ENCODE results near the gene INF2.

INF2 gene

DNA sequence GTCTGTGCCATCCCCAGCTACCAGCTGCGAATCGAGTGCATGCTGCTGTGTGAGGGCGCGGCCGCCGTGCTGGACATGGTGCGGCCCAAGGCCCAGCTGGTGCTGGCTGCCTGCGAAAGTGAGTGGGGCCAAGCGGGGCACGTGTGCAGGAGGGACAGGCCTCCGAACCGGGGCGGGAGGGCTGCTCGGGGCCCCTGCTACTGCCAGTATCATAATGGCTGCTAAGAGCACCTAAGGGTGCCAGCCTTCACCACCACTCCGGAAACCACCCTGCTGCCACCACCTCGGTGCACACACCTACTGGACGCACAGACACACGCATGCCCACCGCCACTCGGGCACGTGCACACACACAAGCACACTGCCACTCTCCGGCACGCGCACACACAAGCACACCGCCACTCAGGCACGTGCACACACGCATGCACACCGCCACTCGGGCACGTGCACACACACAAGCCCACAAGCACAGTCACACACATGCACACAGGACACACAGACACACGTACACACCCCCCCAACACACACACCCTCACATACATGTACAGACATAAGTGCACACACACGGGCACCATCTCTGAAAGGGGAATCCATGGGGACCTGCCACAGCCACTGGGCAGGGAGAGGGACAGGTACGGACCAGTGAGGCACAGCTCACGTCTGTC is 20.8 kb downstream of the INF2 start:
- Histone ChIP-seq H3K4me1 (ENCODE audit: insufficient read depth, low read length) (0 out of 2 replicates have a peak, but pooled peaks cover 4% of the 10 kb centered on the region), H3K4me3 (ENCODE audit: low read length) (no peak overlapping the region), H3K9me3 (ENCODE audit: insufficient read depth, low read depth, low read length) (no peaks in the 10 kb centered on the region), H3K27me3 (ENCODE audit: insufficient read depth, low read length) (no peaks in the 10 kb centered on the region), H3K27ac (ENCODE audit: low read length) (no peak overlapping the region), H3K9ac (ENCODE audit: low read depth, low read length) (no peak overlapping the region), H3K36me3 (ENCODE audit: insufficient read depth, low read depth, low read length) (0 out of 2 replicates have a peak, but pooled peaks cover 6% of the 10 kb centered on the region)

DNA sequence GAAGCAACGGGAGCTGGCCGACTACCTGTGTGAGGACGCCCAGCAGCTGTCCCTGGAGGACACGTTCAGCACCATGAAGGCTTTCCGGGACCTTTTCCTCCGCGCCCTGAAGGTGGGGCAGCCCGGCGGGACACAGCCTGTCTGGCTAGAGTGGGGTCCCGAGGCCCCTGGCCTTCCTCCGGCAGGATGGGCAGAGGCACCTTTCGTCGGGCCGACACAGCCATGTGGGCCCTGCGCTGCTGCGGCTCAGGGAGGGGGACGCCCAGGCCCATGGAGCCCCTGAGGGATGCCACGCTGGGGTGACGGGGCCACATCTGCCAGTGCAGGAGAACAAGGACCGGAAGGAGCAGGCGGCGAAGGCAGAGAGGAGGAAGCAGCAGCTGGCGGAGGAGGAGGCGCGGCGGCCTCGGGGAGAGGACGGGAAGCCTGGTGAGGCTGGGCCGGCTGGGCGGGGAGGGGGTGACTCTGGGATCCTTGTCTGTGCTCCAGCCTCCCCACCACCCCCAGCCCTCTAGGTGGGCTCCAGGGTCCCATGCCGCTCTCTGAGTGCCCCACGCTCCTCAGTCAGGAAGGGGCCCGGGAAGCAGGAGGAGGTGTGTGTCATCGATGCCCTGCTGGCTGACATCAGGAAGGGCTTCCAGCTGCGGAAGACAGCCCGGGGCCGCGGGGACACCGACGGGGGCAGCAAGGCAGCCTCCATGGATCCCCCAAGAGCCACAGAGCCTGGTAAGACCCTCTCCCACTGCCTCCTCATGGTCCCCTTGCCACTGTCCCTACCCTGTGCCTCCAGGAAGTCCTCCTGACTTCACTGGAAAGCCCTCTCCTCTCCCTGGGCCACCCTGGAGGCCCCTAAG is 23.7 kb downstream of the INF2 start:
- no peak overlapping the region for H3K9ac ChIP-seq (ENCODE audit: low read depth, low read length)
- H3K4me3 ChIP-seq (ENCODE audit: low read length), result no peak overlapping the region
- 0 out of 2 replicates have a peak, but pooled peaks cover 6% of the 10 kb centered on the region for H3K36me3 ChIP-seq (ENCODE audit: insufficient read depth, low read depth, low read length)
- H3K4me1 ChIP-seq (ENCODE audit: insufficient read depth, low read length), result 0 out of 2 replicates have a peak, but pooled peaks cover 4% of the 10 kb centered on the region
- H3K27ac ChIP-seq (ENCODE audit: low read length), result no peak overlapping the region
- H3K27me3 ChIP-seq (ENCODE audit: insufficient read depth, low read length), result no peaks in the 10 kb centered on the region
- H3K9me3 ChIP-seq (ENCODE audit: insufficient read depth, low read depth, low read length), result no peaks in the 10 kb centered on the region

DNA sequence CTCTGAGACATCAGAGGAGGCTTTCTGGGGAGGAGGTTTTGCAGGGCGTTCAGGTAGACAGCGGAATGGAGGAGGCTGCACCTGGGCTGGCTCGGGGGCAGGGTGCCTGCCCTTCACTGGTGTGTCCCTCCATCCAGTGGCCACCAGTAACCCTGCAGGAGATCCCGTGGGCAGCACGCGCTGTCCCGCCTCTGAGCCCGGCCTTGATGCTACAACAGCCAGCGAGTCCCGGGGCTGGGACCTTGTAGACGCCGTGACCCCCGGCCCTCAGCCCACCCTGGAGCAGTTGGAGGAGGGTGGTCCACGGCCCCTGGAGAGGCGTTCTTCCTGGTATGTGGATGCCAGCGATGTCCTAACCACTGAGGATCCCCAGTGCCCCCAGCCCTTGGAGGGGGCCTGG is 24.6 kb downstream of the INF2 start:
- H3K27ac ChIP-seq (ENCODE audit: low read length), result no peak overlapping the region
- no peaks in the 10 kb centered on the region for H3K27me3 ChIP-seq (ENCODE audit: insufficient read depth, low read length)
- H3K36me3 ChIP-seq (ENCODE audit: insufficient read depth, low read depth, low read length), result 0 out of 2 replicates have a peak, but pooled peaks cover 6% of the 10 kb centered on the region
- H3K9ac ChIP-seq (ENCODE audit: low read depth, low read length), result no peak overlapping the region
- no peaks in the 10 kb centered on the region for H3K9me3 ChIP-seq (ENCODE audit: insufficient read depth, low read depth, low read length)
- no peak overlapping the region for H3K4me3 ChIP-seq (ENCODE audit: low read length)
- no peaks in the 10 kb centered on the region for H3K4me1 ChIP-seq (ENCODE audit: insufficient read depth, low read length)

DNA sequence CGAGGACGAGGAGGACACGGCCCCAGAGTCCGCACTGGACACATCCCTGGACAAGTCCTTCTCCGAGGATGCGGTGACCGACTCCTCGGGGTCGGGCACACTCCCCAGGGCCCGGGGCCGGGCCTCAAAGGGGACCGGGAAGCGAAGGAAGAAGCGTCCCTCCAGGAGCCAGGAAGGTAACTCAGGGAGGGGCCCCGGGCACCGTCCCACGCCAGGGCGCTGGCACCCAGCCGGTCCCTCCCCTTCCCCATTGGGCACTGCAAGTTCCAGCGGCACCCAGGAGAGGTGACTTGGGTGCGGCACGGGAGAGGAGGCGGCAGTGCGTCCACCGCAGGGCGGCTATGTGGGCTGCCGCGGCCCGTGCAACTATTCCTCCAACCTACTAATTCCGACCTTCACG is 25.3 kb downstream of the INF2 start:
- Histone ChIP-seq H3K4me1 (ENCODE audit: insufficient read depth, low read length) (no peaks in the 10 kb centered on the region), H3K9ac (ENCODE audit: low read depth, low read length) (no peak overlapping the region), H3K27me3 (ENCODE audit: insufficient read depth, low read length) (no peaks in the 10 kb centered on the region), H3K9me3 (ENCODE audit: insufficient read depth, low read depth, low read length) (no peaks in the 10 kb centered on the region), H3K27ac (ENCODE audit: low read length) (no peak overlapping the region), H3K36me3 (ENCODE audit: insufficient read depth, low read depth, low read length) (0 out of 2 replicates have a peak, but pooled peaks cover 6% of the 10 kb centered on the region), H3K4me3 (ENCODE audit: low read length) (no peak overlapping the region)

DNA sequence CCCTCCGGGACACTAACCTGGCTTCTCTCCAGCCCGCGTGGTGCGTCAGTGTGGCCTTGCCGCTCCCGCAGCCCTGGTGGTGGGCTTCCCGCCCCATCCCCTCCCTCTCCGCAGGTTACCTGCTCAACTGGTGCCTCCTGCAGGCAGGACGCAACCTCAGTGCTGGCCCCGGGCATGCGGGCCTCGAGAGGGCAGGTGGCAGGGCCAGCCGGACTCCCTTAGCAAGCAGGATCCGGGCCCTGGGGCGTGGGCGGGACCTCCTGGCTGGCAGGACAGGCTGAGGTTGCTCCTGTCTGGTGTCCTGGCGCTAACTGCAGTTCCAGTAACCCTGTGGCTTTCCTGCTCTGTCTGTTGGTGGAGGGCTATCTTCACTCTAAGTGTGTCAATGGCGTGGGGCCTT is 26.0 kb downstream of the INF2 start:
- 0 out of 2 replicates have a peak, but pooled peaks cover 3% of the 10 kb centered on the region for H3K36me3 ChIP-seq (ENCODE audit: insufficient read depth, low read depth, low read length)
- H3K27me3 ChIP-seq (ENCODE audit: insufficient read depth, low read length), result no peaks in the 10 kb centered on the region
- H3K4me3 ChIP-seq (ENCODE audit: low read length), result no peak overlapping the region
- no peaks in the 10 kb centered on the region for H3K4me1 ChIP-seq (ENCODE audit: insufficient read depth, low read length)
- H3K27ac ChIP-seq (ENCODE audit: low read length), result no peak overlapping the region
- H3K9ac ChIP-seq (ENCODE audit: low read depth, low read length), result no peak overlapping the region
- no peaks in the 10 kb centered on the region for H3K9me3 ChIP-seq (ENCODE audit: insufficient read depth, low read depth, low read length)

DNA sequence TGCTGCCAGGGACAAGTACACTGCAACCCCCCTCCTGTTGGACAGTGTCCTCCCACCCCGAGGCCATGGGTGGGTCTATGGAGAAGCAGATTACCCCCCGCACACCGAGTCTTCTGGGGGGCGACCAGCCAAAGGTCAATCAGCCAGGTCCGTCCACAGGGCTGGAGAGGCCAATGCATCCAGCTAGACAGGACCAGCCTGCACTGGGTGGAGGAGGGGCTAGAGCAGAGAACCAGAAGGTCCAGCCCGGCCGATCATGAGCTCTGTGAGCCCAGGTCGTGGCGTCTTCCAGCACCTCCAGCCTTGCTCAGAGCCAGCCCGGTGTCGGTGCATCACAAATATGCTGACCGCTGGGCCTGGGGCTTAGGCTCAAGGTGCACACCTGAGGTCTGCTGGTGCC is 26.5 kb downstream of the INF2 start:
- Histone ChIP-seq H3K36me3 (ENCODE audit: insufficient read depth, low read depth, low read length) (no peaks in the 10 kb centered on the region), H3K27ac (ENCODE audit: low read length) (no peak overlapping the region), H3K27me3 (ENCODE audit: insufficient read depth, low read length) (no peaks in the 10 kb centered on the region), H3K9me3 (ENCODE audit: insufficient read depth, low read depth, low read length) (no peaks in the 10 kb centered on the region), H3K4me3 (ENCODE audit: low read length) (no peak overlapping the region), H3K9ac (ENCODE audit: low read depth, low read length) (no peak overlapping the region), H3K4me1 (ENCODE audit: insufficient read depth, low read length) (no peaks in the 10 kb centered on the region)

DNA sequence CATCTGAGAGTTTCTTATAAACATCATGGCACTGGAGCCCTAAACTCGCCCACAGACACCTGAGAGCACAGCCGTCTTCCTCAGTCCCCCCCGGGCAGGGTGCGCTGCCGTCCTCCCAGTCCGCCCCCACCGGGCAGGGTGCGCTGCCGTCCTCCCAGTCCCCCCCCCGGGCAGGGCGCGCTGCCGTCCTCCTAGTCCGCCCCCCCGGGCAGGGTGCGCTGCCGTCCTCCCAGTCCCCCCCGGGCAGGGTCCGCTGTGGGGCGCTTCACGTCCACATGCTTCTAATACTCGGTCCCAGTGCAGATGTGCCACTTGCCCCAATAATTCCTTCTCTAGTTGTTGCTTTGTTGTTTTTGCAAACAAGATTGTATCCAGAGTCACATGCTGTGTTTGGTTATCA is 27.7 kb downstream of the INF2 start:
- Histone ChIP-seq H3K27ac (ENCODE audit: low read length) (no peak overlapping the region), H3K9me3 (ENCODE audit: insufficient read depth, low read depth, low read length) (no peaks in the 10 kb centered on the region), H3K4me1 (ENCODE audit: insufficient read depth, low read length) (no peaks in the 10 kb centered on the region), H3K4me3 (ENCODE audit: low read length) (no peak overlapping the region), H3K9ac (ENCODE audit: low read depth, low read length) (no peak overlapping the region), H3K27me3 (ENCODE audit: insufficient read depth, low read length) (no peaks in the 10 kb centered on the region), H3K36me3 (ENCODE audit: insufficient read depth, low read depth, low read length) (no peaks in the 10 kb centered on the region)

DNA sequence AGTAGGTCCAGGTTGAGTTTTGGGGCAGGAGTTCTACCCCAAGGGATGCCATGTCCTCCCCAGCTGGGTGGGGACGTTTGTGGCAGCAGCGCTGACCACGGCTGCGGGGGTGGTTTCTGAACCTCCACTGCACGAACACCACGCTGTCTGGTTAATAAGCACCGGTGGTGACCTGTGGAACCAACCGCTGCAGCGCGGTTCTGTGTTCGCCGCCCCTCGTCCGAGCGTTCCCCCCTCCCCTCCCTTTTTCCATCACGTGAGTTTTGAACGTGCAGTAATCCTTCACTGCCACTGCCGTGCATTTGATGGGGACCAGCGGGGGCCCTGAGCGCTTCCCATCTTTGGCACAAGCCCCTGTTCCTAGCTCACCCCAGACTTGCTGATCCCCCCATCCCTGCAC is 28.2 kb downstream of the INF2 start:
- Histone ChIP-seq H3K36me3 (ENCODE audit: insufficient read depth, low read depth, low read length) (no peaks in the 10 kb centered on the region), H3K27ac (ENCODE audit: low read length) (no peak overlapping the region)

DNA sequence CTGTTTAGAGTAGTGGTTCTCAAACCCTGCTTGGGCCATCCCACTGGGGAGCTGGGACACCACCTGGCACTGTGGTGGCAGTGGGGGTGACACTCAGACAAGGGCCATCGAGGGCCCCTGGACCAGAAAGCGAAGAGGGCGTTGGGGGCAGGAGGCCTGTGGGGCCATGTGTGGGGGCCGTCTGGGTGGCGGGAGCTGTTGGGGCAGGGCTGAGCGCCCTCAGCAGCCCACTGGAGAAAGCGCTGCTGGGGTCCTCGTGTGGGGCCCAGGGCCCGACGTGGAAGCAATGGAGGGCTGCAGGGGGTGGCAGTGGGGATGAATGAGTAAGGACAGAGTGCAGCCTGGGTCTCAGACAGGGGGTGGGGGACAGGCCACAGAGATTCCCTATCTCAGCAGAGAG is 28.7 kb downstream of the INF2 start:
- no peaks in the 10 kb centered on the region for H3K27me3 ChIP-seq (ENCODE audit: insufficient read depth, low read length)
- H3K9me3 ChIP-seq (ENCODE audit: insufficient read depth, low read depth, low read length), result no peaks in the 10 kb centered on the region
- no peak overlapping the region for H3K27ac ChIP-seq (ENCODE audit: low read length)
- H3K4me1 ChIP-seq (ENCODE audit: insufficient read depth, low read length), result no peaks in the 10 kb centered on the region
- H3K4me3 ChIP-seq (ENCODE audit: low read length), result no peak overlapping the region
- H3K36me3 ChIP-seq (ENCODE audit: insufficient read depth, low read depth, low read length), result no peaks in the 10 kb centered on the region
- no peak overlapping the region for H3K9ac ChIP-seq (ENCODE audit: low read depth, low read length)

More for the DNA sequence above, 28.2 kb downstream of the INF2 start:
- Histone ChIP-seq H3K4me1 (ENCODE audit: insufficient read depth, low read length) (no peaks in the 10 kb centered on the region), H3K9ac (ENCODE audit: low read depth, low read length) (no peak overlapping the region), H3K4me3 (ENCODE audit: low read length) (no peak overlapping the region), H3K27me3 (ENCODE audit: insufficient read depth, low read length) (no peaks in the 10 kb centered on the region), H3K9me3 (ENCODE audit: insufficient read depth, low read depth, low read length) (no peaks in the 10 kb centered on the region)

DNA sequence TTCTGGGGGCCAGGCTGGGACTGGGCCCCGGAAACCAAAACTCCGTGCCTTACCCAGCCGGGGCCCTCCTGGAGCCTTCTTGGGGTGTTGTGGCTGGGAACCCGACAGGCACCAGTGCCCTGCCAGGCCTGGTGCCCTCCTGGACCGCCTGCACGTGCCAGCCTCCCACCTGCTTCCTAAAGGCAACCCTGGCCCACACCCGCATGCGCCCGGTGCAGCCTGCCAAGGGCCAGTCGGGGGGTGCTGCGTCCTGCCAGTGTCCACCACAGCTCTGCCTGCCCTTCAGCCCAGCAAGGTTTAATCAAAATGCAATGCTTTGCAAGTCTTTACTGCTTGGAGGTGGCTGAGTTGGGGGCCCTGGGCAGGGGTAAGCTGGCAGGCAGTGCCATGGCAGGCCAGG is 29.5 kb downstream of the INF2 start:
- H3K36me3 ChIP-seq (ENCODE audit: insufficient read depth, low read depth, low read length), result no peaks in the 10 kb centered on the region
- no peak overlapping the region for H3K4me3 ChIP-seq (ENCODE audit: low read length)
- no peak overlapping the region for H3K9ac ChIP-seq (ENCODE audit: low read depth, low read length)
- H3K27ac ChIP-seq (ENCODE audit: low read length), result no peak overlapping the region
- no peaks in the 10 kb centered on the region for H3K27me3 ChIP-seq (ENCODE audit: insufficient read depth, low read length)
- no peaks in the 10 kb centered on the region for H3K9me3 ChIP-seq (ENCODE audit: insufficient read depth, low read depth, low read length)
- H3K4me1 ChIP-seq (ENCODE audit: insufficient read depth, low read length), result no peaks in the 10 kb centered on the region

DNA sequence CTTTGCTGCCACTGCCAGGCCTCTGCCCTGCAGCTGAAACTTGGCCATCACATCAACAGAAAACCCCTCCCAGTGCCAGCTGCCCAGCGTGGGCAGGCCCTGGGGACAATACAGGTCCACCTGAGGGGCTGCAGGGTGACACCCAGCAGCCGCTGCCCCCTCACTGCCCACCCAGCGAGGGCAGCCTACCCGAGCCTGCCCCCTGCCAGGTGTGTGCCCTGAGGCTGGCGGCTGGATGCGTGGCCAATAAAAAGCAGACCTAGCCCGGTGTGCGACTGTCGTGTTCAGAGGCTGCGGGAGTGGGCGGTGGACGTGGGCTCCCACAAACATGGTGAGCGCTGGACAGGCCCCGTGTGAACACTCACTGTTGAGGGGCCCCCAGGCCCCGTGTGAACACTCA is 29.9 kb downstream of the INF2 start:
- Histone ChIP-seq H3K9ac (ENCODE audit: low read depth, low read length) (no peak overlapping the region), H3K4me3 (ENCODE audit: low read length) (no peak overlapping the region)

More for the DNA sequence above, 29.9 kb downstream of the INF2 start:
- Histone ChIP-seq H3K9me3 (ENCODE audit: insufficient read depth, low read depth, low read length) (no peaks in the 10 kb centered on the region), H3K27ac (ENCODE audit: low read length) (no peak overlapping the region), H3K36me3 (ENCODE audit: insufficient read depth, low read depth, low read length) (no peaks in the 10 kb centered on the region), H3K27me3 (ENCODE audit: insufficient read depth, low read length) (no peaks in the 10 kb centered on the region), H3K4me1 (ENCODE audit: insufficient read depth, low read length) (no peaks in the 10 kb centered on the region)

Data from iPS-20b (cell line).